AG09309 (cell line): ENCODE data around the gene RBM22.

ENCODE experiments used
- DNase-seq: peaks from one replicate; pipeline ENCODE4 v3.0.0-alpha.2; 2010; ENCODE audit warnings: low read depth
- H3K4me3 ChIP-seq: 2 replicates; pipeline ENCODE4 v1.5.1; 2011; ENCODE audit warnings: mild to moderate bottlenecking, low read depth, low read length, moderate library complexity; ENCODE audit not compliant: control insufficient read depth
- TF ChIP-seq, protein P1 (sequence below): IDR thresholded peaks from 2 replicates; pipeline ENCODE4 v1.5.1; 2011; ENCODE audit warnings: mild to moderate bottlenecking, low read depth, low read length, inconsistent platforms; ENCODE audit not compliant: insufficient read depth, control insufficient read depth; ENCODE audit errors: missing control alignments

The RBM22 gene

DNA sequence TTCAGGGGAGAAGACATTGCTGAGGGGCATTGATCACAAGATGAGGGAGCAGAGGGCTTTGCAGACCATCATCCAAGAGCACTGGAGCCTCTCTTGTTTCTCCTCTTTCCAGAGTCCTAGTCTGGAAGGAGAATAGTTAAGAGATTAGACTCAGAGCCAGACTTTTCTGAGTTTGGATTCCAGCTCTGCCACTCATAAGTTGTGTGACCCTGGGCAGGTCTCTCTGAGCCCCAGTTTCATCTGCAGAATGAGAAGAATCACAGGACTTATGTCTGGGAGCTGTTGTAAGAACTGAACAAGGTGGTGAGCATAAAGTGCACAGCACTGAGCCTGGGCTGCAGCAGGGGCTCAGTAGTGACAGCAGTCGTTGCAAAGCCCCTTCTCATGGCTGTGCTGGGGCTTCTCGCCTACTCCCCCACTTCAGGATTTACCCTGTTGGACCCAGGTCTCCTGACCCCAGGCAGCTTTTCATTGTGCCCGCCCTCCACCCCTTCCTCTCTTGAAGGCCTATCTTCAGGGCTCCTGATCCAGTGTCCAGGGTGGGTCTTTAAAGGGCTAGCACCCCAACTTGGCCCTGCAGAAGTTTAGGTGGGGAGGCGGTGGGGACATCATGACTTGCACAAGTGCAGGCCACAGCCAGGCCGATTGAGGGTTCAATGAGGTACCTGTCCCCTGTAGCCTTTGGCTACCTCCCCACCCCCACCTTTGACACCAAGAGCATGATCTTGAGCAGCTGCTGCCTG is 58.9 kb downstream of the RBM22 start:
- H3K4me3 ChIP-seq = peak overlapping the region; percentile 54
- TF ChIP-seq, protein P1, sequence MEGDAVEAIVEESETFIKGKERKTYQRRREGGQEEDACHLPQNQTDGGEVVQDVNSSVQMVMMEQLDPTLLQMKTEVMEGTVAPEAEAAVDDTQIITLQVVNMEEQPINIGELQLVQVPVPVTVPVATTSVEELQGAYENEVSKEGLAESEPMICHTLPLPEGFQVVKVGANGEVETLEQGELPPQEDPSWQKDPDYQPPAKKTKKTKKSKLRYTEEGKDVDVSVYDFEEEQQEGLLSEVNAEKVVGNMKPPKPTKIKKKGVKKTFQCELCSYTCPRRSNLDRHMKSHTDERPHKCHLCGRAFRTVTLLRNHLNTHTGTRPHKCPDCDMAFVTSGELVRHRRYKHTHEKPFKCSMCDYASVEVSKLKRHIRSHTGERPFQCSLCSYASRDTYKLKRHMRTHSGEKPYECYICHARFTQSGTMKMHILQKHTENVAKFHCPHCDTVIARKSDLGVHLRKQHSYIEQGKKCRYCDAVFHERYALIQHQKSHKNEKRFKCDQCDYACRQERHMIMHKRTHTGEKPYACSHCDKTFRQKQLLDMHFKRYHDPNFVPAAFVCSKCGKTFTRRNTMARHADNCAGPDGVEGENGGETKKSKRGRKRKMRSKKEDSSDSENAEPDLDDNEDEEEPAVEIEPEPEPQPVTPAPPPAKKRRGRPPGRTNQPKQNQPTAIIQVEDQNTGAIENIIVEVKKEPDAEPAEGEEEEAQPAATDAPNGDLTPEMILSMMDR = no peak
- no peak for DNase-seq

DNA sequence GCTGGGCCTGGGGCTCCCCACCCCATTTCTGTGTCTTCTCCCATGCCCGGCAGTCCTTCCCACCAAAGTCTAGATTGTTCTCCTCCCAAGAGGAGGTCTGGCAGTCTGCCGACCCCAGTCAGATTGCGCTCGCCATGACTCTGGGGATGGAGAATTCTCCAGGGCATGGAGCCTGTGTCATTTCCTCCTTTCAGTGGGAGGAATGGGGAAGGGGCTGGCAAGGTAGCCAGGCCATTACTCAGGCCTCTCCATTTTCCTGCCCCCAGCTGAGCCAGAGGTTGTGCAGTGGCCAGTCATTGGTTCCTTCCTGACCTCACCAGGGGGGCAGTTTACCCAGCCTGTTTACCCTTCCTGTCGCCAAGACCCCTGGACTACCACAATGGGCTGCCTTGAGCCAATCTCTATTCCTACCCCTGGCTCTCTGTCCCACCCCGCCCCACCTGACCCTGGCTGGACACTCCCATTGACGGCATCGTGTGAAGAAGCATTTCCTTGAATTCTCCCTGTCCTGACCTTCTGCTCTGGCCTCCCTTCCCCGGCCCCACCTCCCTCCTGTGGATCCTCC is 59.8 kb downstream of the RBM22 start:
- peak; percentile 48 for DNase-seq
- H3K4me3 ChIP-seq = peak overlapping the region; percentile 54

More for the DNA sequence above, 59.8 kb downstream of the RBM22 start:
- TF ChIP-seq, protein P1 = no peak
